Measurements from ENCODE around the gene PAPLN. TPM values are rescaled to one million over a fixed set of nuclear protein-coding genes. Genes with fewer than 3 reads are reported as not detected.

Gene PAPLN
- total RNA-seq, 2 donors from 2014 or later, result 3.1 to 7.5 TPM

DNA sequence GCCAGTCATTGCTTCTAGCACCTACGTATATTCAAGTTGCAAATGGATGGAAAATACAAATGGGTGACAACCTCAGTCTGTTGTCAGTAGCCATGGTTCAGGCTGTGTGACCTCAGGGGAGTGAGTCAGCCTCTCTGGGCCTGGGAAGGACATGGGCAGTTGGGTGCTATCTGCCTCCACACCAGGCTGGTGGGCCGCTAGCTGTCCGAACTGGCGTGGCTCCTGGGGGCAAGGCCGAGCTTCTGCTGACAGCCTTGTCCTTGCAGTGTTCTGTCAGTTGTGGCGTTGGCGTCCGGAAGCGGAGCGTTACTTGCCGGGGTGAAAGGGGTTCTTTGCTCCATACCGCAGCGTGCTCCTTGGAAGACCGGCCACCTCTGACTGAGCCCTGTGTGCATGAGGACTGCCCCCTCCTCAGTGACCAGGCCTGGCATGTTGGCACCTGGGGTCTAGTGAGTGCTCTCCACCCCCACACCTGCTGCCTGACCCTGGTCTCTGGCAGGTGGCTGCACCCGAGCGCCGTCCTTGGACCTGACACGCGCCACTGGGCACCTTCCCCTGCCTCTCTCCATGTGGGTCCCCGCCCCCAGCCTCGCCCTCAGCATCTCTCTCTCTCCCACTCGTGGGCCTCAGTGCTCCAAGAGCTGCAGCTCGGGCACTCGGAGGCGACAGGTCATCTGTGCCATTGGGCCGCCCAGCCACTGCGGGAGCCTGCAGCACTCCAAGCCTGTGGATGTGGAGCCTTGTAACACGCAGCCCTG, 17.1 kb downstream of the PAPLN start:
- peak; percentile 19 for DNase-seq
- no peak for ATAC-seq
- intact Hi-C loops (cut with DNase I), result no loop called here

DNA sequence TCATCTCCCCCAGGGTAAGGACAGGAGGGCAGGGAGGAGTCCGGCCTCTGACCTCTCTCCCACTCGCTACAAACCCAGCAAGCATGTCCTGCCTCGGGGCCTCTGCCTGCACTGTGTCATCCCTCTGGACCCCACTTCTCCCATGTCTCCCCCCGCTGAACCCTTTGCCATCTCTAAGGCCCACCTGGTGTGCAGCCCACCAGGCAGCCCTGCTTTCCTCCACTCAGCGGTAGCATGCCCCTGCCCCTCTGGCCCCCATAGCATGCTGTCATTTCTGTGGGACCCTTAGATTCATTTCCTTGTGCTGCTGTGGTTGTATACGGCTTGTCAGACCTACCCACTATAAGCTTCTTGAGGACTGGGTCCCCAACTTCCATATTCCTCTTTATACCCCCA, 17.7 kb downstream of the PAPLN start:
- intact Hi-C loops (cut with DNase I), result no loop called here
- DNase-seq (no peak), ATAC-seq (no peak)

DNA sequence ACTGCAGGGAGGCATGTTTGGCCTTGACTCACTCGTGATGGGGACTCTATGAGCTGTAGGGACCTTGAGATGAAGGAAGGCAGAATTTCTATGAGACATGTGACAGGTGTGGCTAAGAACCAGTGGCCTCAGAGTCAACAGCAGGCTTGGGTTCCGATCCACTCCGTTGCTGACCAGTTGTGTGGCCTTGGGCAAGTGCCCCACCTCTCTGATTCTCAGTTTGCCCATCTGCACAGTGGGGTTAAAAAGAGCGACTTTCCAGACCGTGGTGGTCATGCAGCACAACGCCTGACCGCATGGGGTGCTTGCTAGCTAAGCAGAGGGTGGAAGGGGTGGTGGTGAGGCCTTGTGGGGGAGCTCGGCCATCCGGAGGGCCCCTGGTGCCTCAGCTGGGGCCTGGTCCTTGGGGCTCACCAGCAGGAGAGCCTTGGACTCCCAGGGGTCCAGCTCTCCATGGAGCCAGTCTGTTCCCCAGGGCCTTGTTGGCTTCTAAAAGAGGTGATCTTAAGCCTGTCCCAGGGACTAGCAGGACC, 18.5 kb downstream of the PAPLN start:
- DNase-seq, result no peak
- intact Hi-C loops (cut with DNase I), result no loop called here
- ATAC-seq, result no peak

DNA sequence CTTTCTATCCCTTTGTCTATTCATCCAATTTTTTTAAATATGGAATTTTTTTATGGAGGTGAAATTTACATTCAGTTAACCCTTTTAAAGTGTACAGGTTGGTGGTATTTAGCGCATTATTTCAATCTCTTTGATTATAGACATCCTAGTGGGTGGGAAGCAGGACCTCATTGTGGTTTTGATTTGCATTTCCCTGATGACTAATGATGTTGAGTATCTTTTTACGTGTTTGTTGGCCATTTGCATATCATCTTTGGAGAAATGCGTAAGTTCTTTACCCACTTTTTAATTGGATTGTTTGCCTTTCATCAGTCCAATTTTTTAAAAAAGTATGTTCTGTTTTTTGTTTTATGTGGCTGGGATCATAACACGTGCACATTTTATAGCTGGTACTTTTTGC, 20.8 kb downstream of the PAPLN start:
- no peak for DNase-seq
- intact Hi-C loops (cut with DNase I), result no loop called here
- no peak for ATAC-seq

DNA sequence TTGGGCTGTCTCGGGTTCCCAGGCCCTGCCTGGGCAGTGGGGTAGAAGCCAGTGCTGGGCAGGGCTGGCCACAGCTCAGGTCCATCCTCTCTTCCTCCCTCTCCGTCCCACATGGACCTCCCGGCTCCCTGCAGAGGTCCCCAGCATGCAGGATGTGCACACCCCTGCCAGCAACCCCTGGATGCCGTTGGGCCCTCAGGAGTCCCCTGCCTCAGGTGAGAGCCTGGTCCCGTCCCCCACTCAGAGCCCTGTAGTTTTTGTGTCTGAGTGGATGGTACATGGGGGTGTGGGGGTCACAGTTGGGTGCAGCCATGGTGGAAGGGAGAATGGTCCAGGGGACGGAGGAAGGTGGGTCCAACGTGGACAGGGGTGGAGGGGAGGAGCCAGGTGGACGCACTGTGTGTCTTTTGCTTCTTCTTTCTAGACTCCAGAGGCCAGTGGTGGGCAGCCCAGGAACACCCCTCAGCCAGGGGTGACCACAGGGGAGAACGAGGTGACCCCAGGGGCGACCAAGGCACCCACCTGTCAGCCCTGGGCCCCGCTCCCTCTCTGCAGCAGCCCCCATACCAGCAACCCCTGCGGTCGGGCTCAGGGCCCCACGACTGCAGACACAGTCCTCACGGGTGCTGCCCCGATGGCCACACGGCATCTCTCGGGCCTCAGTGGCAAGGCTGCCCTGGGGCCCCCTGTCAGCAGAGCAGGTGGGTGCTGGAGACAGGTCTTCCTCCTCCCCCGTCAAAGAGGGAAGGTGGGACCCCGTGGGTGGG, 21.7 kb downstream of the PAPLN start:
- no peak for DNase-seq
- no peak for ATAC-seq
- intact Hi-C loops (cut with DNase I), result no loop called here

DNA sequence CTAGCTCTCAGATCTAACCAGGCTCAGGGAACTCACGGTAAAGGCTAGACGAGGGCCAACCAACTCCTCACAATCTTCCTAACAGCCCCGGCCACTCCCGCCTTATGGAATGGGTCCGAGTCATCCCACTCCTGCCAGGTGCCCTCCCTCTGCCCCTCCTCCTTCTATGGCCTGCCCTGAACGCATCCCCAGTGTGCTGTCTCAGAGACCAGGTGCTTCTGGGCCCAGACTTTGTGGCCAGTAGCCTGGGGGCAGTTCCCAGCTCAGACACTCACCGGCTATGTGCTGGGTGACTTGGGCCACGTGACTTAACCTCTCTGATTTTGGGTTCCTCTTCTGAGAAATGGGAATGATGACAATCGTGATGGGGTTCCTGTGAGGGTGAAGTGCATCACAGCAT, 22.5 kb downstream of the PAPLN start:
- no peak for DNase-seq
- intact Hi-C loops (cut with DNase I), result no loop called here

DNA sequence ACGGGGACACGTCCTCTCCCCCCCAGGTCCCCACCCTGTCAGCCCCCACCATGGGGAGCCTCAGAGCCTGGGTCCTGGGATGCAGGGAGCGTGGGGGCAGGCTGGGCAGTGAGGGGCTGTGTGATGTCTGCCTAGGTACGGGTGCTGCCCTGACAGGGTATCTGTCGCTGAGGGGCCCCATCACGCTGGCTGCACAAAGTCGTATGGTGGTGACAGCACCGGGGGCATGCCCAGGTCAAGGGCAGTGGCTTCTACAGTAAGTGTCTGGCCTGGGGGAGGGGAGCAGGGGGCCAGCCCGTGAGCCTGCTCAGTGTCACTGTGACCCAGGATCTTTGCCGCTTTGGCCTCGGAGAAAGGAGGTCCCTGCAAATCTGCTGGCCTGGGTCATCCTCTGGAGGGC, 23.3 kb downstream of the PAPLN start:
- intact Hi-C loops (cut with DNase I), result no loop called here
- DNase-seq (no peak), ATAC-seq (no peak)

More for the DNA sequence above, 22.5 kb downstream of the PAPLN start:
- ATAC-seq, result no peak

DNA sequence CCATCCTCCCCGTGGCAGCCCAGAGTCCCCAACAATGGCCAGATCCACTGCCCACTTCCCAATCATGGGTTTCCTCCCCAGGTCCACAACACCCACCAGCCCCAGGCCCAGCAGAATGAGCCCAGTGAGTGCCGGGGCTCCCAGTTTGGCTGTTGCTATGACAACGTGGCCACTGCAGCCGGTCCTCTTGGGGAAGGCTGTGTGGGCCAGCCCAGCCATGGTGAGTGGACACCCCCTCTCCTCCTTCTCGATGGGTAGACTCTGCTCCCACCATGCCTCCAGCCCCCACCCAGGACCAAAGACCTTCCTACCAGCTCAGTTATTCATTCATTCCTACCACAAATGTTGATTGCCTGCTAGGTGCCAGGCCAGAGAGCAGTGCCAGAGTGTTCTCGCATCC, 23.8 kb downstream of the PAPLN start:
- intact Hi-C loops (cut with DNase I), result no loop called here
- no peak for ATAC-seq
- no peak for DNase-seq

DNA sequence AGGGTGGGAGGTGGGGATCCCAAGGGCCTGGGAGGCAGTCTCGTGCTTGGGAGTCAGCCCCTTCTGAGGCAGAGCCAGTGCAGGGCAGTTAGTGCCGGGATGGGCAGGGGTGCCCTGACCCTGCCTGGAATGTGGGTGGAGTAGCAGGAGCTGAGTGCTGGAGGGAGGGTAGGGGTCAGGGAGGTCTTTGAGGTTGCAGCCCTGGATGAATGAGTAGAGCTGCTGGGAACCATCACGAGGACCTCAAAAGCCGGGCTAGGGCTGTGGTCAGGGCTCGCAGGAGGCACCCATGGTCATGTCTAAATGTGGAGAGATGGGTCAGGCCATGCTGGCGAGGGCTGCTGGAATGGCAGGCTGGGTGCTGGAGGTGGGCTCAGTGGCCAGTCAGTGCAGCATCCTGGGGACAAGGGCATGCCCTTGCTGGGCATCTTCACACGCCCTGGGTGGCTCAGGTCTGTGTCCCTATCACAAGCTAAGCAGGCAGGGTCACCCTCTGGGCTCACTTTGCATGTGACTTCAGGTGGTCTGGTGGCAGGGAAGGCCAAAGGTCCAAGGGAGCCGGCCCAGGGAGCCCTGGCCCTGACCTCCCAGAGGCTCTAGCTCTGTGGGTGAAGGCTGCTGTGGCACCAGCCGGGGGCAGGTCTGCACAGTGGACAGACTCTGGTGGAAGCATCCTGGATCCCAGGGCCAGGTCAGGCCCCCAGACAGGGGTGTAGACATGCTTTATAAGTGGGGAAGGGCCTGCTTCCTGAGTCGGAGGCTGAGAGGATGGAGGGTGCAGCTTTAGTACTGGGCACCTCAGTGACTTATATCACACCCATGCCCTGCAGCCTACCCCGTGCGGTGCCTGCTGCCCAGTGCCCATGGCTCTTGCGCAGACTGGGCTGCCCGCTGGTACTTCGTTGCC, 24.5 kb downstream of the PAPLN start:
- intact Hi-C loops (cut with DNase I), result no loop called here
- DNase-seq, result no peak
- ATAC-seq, result no peak

DNA sequence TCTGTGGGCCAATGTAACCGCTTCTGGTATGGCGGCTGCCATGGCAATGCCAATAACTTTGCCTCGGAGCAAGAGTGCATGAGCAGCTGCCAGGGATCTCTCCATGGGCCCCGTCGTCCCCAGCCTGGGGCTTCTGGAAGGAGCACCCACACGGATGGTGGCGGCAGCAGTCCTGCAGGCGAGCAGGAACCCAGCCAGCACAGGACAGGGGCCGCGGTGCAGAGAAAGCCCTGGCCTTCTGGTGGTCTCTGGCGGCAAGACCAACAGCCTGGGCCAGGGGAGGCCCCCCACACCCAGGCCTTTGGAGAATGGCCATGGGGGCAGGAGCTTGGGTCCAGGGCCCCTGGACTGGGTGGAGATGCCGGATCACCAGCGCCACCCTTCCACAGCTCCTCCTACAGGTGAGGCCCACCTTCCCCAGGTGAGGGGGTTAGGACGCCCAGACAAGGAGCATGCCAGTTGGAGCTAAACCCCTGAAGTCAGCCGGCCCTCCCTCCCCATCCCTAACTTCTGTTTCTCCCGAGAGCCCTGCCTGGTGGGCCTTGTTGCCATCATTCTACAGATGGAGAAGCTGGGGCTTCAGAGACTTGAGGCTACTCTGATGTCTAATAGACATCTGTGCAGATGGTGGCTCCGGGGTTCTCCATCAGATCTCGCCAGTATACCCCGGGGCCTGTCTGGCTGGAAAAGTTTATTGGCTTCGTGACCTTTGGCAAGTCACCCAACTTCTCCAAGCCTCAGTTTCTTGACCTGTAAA, 25.3 kb downstream of the PAPLN start:
- intact Hi-C loops (cut with DNase I), result no loop called here
- DNase-seq (no peak), ATAC-seq (no peak)

DNA sequence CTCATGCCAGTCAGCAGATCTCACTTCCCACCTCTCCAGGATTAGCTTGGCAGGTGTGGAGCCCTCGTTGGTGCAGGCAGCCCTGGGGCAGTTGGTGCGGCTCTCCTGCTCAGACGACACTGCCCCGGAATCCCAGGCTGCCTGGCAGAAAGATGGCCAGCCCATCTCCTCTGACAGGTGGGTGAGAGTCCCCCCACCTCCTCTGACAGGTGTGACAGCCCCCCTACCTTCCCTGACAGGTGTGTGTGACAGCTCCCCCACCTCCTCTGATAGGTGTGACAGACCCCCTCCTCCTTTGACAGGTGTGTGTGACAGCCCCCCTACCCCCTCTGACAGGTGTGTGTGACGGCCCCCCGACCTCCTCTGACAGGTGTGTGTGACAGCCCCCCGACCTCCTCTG, 26.3 kb downstream of the PAPLN start:
- intact Hi-C loops (cut with DNase I), result no loop called here
- ATAC-seq (no peak), DNase-seq (no peak)

DNA sequence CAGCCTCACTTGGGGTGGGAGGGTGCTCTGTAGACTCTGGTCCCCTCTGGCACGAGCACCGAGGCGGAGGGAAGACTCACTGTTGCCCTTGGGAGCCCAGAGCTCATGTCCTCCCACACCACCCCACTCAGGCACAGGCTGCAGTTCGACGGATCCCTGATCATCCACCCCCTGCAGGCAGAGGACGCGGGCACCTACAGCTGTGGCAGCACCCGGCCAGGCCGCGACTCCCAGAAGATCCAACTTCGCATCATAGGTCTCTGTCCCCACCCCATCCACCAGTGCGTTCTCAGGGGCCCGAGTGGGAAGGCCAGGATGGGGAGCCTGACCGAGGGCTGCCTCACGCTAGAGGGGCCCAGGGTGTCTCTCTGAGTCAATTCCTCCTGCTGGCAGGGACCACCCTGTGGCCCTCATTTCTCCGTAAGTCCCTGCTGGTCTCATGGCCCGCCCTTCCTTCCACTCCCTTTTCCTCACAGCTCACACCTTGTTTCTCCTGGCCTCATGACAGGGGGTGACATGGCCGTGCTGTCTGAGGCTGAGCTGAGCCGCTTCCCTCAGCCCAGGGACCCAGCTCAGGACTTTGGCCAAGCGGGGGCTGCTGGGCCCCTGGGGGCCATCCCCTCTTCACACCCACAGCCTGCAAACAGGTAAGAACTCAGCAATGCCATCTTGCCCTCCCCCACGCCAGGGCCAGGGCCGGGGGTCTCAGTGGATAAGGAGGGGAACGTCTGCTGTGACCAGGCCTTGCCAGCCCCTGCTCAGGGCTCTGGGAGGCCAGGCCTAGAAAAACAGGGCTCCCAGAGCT, 27.0 kb downstream of the PAPLN start:
- intact Hi-C loops (cut with DNase I), result no loop called here
- ATAC-seq (no peak), DNase-seq (no peak)

DNA sequence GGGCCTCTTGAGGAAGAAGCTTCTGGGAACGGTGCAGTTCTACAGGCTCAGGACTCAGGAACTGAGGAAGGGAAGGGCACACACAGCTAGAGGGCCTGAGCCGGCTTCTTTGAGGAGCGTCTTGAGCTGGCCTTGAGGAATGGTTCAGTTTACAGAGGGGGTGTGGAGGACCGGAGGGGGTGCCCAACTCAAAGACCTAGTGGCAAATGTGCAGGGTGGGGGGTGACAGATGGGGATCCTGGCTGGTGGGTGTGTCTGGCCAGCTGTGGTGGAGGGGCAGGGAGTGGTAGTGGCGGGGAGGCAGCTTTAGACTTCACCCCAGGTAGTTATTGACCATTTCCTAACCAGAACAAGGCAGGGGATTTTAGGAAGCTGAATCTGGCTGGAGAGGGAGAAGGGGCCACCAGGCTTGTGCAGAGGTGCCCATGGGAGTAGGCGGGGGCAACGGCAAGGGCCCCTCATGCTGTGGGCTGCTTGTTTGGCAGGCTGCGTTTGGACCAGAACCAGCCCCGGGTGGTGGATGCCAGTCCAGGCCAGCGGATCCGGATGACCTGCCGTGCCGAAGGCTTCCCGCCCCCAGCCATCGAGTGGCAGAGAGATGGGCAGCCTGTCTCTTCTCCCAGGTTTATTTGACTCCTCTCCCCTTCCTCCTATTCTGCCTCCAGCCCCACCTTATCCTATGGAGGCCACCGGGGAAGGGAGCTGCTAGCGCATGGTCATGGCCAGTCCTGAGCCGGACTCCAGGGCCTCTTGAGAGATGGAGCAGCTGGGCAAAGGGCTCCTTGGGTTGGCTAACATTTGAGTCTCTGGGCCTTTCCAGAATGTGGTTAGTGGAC, 27.8 kb downstream of the PAPLN start:
- intact Hi-C loops (cut with DNase I), result no loop called here
- no peak for ATAC-seq
- no peak for DNase-seq

DNA sequence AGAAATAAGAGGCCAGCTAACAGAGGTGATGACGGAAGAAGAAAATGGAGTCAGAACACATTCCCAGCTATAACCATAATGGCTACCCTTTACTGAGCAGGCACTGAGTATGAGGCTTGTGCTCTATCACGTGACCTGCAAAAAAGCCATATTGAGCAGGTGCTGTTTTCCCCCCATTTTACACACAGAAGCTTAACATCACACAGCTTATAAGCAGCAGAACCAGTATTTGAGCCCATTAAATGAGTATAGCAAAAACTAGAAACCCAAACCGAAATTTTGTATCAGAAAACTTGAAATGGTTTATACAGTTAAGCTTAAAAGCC, 28.4 kb downstream of the PAPLN start:
- ATAC-seq, result no peak
- no peak for DNase-seq
- intact Hi-C loops (cut with DNase I), result no loop called here

DNA sequence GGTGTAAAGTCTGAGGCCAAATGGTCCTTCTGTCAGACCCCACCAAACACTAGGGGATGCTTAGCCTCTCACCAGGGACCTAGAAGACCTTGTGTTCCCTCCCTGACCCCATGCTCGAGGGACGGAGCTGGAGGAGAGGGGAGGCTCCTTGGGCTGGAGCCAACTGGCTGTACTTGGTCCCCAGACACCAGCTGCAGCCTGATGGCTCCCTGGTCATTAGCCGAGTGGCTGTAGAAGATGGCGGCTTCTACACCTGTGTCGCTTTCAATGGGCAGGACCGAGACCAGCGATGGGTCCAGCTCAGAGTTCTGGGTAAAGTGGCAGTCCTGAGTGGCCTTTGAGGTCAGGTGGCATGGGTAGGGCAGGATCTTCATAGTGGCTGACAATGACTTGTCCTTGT, 29.0 kb downstream of the PAPLN start:
- intact Hi-C loops (cut with DNase I), result no loop called here
- ATAC-seq (no peak), DNase-seq (no peak)

DNA sequence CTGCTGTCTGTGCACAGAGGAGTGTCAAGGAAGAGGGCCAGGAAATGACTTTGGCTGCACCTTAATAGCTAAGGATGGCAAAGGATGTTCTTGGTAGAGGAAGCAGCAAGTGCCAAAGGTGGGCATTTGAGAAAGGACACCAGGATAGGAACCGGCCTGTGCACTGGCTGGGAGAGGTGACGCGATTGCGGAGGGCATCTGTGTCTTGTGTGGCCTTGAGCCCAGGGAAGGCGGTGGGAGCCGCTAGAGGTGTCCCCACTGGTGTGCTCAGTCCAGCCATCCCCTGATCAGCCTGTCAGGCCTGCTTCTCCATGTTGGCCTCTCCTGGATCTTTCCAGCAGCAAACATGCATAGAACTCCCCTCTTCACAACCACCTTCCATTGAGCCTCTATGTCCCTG, 30.2 kb downstream of the PAPLN start:
- intact Hi-C loops (cut with DNase I), result no loop called here
- ATAC-seq, result no peak
- DNase-seq, result no peak

Data from left cardiac atrium (tissue), 4 donors.